IMR-90 (cell line): ENCODE results near the gene RPS8. TPM values are rescaled to one million over a fixed set of nuclear protein-coding genes. Genes with fewer than 3 reads are reported as not detected.

Source experiments
- ATAC-seq: fragments of 200-7000 bp; cut with Tn5 transposase; 2 replicates; pipeline ENCODE4 v1.9.1; 2020; ENCODE audit warnings: low read depth, mild to moderate bottlenecking, moderate library complexity
- BruUV-seq: library from RNA; stranded (reverse); fragments of 400-500 nt; replicated peaks from 2 replicates; lab custom pipeline; 2021; lab: Mats Ljungman, UMichigan
- CTCF ChIA-PET: fragments of 300-600 bp; formaldehyde crosslinking; extraction: SDS; loops from one replicate; lab custom pipeline; 2021; ENCODE audit warnings: antibody characterized with exemption; lab: Yijun Ruan, JAX
- POLR2A ChIA-PET: fragments of 300-600 bp; sonication (Branson Sonifier 250); formaldehyde crosslinking; loops from one replicate; lab custom pipeline; 2022; ENCODE audit warnings: antibody characterized with exemption; ENCODE audit not compliant: unreplicated experiment; lab: Charles Lee
- DNase-seq: peaks from one replicate; pipeline ENCODE4 v3.0.0; 2013
- H2AFZ ChIP-seq: replicated peaks from 2 replicates; pipeline ENCODE3; 2013; ENCODE audit warnings: low read length, mild to moderate bottlenecking; ENCODE audit not compliant: poor library complexity
- H2AK5ac ChIP-seq: 2 replicates; pipeline ENCODE4 v1.6.1; 2013; ENCODE audit warnings: low read depth, low read length, inconsistent platforms
- H2AK9ac ChIP-seq: replicated peaks from 2 replicates; pipeline ENCODE3; 2013; ENCODE audit warnings: mild to moderate bottlenecking, low read depth, low read length, moderate library complexity; ENCODE audit not compliant: poor library complexity
- H2BK120ac ChIP-seq: 2 replicates; pipeline ENCODE4 v1.6.1; 2013; ENCODE audit warnings: low read depth, low read length, inconsistent platforms
- H2BK15ac ChIP-seq: 3 replicates; pipeline ENCODE4 v1.6.1; 2013; ENCODE audit warnings: low read depth, low read length, inconsistent platforms
- H2BK20ac ChIP-seq: 2 replicates; pipeline ENCODE4 v1.6.1; 2013; ENCODE audit warnings: low read depth, mild to moderate bottlenecking, inconsistent platforms, low read length, moderate library complexity
- H2BK5ac ChIP-seq: 2 replicates; pipeline ENCODE4 v1.6.1; 2013; ENCODE audit warnings: mild to moderate bottlenecking, low read depth, low read length, inconsistent platforms; ENCODE audit not compliant: poor library complexity, severe bottlenecking
- H3K14ac ChIP-seq: replicated peaks from 2 replicates; pipeline ENCODE4 v1.6.1; 2013; ENCODE audit warnings: low read depth, low read length, inconsistent platforms
- H3K18ac ChIP-seq: 2 replicates; pipeline ENCODE4 v1.6.1; 2013; ENCODE audit warnings: low read depth, low read length, control low read depth
- H3K23ac ChIP-seq: 2 replicates; pipeline ENCODE4 v1.6.1; 2013; ENCODE audit warnings: low read depth, low read length, inconsistent platforms
- H3K27ac ChIP-seq: 2 replicates; pipeline ENCODE4 v1.5.1; 2013; ENCODE audit warnings: mild to moderate bottlenecking, control low read depth, low read length; ENCODE audit not compliant: insufficient read depth
- H3K27me3 ChIP-seq: 2 replicates; pipeline ENCODE4 v1.6.1; 2013; ENCODE audit warnings: low read length; ENCODE audit not compliant: control insufficient read depth, insufficient read depth
- H3K36me3 ChIP-seq: 2 replicates; pipeline ENCODE4 v1.6.1; 2013; ENCODE audit warnings: low read length, mixed read lengths; ENCODE audit not compliant: control insufficient read depth, insufficient read depth
- H3K4ac ChIP-seq: 2 replicates; pipeline ENCODE4 v1.6.1; 2013; ENCODE audit warnings: low read depth, low read length, inconsistent platforms
- H3K4me1 ChIP-seq: 2 replicates; pipeline ENCODE4 v1.6.1; 2013; ENCODE audit warnings: low read length, mixed read lengths; ENCODE audit not compliant: control insufficient read depth, insufficient read depth
- H3K4me2 ChIP-seq: 2 replicates; pipeline ENCODE4 v1.6.1; 2013; ENCODE audit warnings: low read depth, mild to moderate bottlenecking, control low read depth, low read length, moderate library complexity
- H3K4me3 ChIP-seq: 2 replicates; pipeline ENCODE4 v1.5.1; 2013; ENCODE audit warnings: low read depth, mild to moderate bottlenecking, control low read depth, low read length, moderate library complexity; ENCODE audit not compliant: insufficient read depth
- H3K56ac ChIP-seq: 2 replicates; pipeline ENCODE4 v1.6.1; 2013; ENCODE audit warnings: low read length, inconsistent platforms; ENCODE audit not compliant: insufficient read depth; ENCODE audit errors: extremely low read depth
- H3K79me1 ChIP-seq, 2 experiments: 2 replicates each; pipeline ENCODE4 v1.6.1; 2013; ENCODE audit warnings: low read length in 2 of 2, inconsistent platforms in 1 of 2, low read depth in 1 of 2
- H3K9ac ChIP-seq: 2 replicates; pipeline ENCODE4 v1.6.1; 2013; ENCODE audit warnings: low read depth, low read length, control low read depth
- H3K9me1 ChIP-seq: 2 replicates; pipeline ENCODE4 v1.6.1; 2013; ENCODE audit warnings: low read length, inconsistent platforms; ENCODE audit not compliant: insufficient read depth
- H3K9me3 ChIP-seq: 2 replicates; pipeline ENCODE4 v1.6.1; 2013; ENCODE audit warnings: low read length; ENCODE audit not compliant: control insufficient read depth, insufficient read depth
- H4K20me1 ChIP-seq: 2 replicates; pipeline ENCODE4 v1.6.1; 2013; ENCODE audit warnings: low read length, inconsistent platforms; ENCODE audit not compliant: insufficient read depth
- H4K5ac ChIP-seq: 2 replicates; pipeline ENCODE4 v1.6.1; 2013; ENCODE audit warnings: mild to moderate bottlenecking, low read depth, low read length, control low read depth
- H4K8ac ChIP-seq, 2 experiments: 2 replicates each; pipeline ENCODE4 v1.6.1; 2013; ENCODE audit warnings: low read depth in 2 of 2, low read length in 2 of 2, control low read depth in 1 of 2, inconsistent platforms in 1 of 2
- H4K91ac ChIP-seq: 2 replicates; pipeline ENCODE4 v1.6.1; 2013; ENCODE audit warnings: low read depth, low read length, inconsistent platforms; ENCODE audit not compliant: insufficient read depth
- CHD1 ChIP-seq: IDR thresholded peaks from 2 replicates; pipeline ENCODE4 v1.6.1; 2012; ENCODE audit warnings: low read depth, low read length, improper control_type of control experiment
- MAZ ChIP-seq: IDR thresholded peaks from 2 replicates; pipeline ENCODE4 v1.6.1; 2012; ENCODE audit warnings: low read depth, mild to moderate bottlenecking, low read length, improper control_type of control experiment, moderate library complexity, borderline replicate concordance
- USF2 ChIP-seq: fragments of 150-350 bp; IDR thresholded peaks from 2 replicates; pipeline ENCODE4 v1.6.1; 2017; ENCODE audit warnings: mild to moderate bottlenecking, antibody characterized with exemption, low read length, low read depth
- WGBS, 2 experiments: methylation state at CpG; one replicate each; pipeline versions ENCODE4 v1.1.5 to v1.1.7; 2013; ENCODE audit warnings: missing lambda C conversion rate in 2 of 2; ENCODE audit not compliant: insufficient read length in 1 of 2; ENCODE audit errors: extremely low coverage in 2 of 2; 5-methylcytosine and 5-hydroxymethylcytosine counted together
- dilution Hi-C: fragments of 300-500 bp; cut with HindIII; formaldehyde crosslinking; loops from one replicate; pipeline ENCODE4 v1.14.3; 2018; ENCODE audit warnings: low sequenced_read_pairs; ENCODE audit not compliant: unreplicated experiment
- in situ Hi-C: fragments of 300-500 bp; cut with MboI; formaldehyde crosslinking; loops from 3 replicates; pipeline ENCODE4 v1.14.3; 2019; ENCODE audit warnings: low sequenced_read_pairs, inconsistent platforms, mixed read lengths
- intact Hi-C: fragments of 100-400 bp; cut with micrococcal nuclease; formaldehyde crosslinking; loops from 2 replicates; pipeline ENCODE4 v1.10.0; 2022
- polyA plus RNA-seq, 3 experiments: library from polyadenylated mRNA; depleted of rRNA; stranded (reverse); fragments of >200 nt; gene quantifications; 2 replicates each; pipeline ENCODE4 v1.2.3, GENCODE V29; 2012; ENCODE audit warnings: low replicate concordance in 1 of 3
- total RNA-seq: library from RNA; depleted of rRNA; stranded (reverse); fragments of >200 nt; gene quantifications from 2 replicates; pipeline ENCODE4 v1.2.3, GENCODE V29; 2012

RPS8 gene
- total and polyA plus RNA-seq, 2 of the 4 experiments (the other 2 are of a cell fraction), result 2,171 to 2,255 TPM

DNA sequence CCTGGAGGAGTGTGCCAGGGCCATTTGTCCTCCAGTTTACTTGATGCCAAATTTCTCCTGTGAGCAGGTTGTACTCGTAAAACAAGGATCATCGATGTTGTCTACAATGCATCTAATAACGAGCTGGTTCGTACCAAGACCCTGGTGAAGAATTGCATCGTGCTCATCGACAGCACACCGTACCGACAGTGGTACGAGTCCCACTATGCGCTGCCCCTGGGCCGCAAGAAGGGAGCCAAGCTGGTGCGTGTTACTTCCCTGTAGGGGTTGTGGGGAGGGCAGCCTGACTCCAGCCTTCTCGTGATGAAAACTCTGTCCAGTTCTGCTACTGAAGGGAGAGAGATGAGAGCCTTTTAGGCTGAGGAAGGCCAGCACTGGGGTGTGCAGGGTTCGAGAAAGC lies 2.2 kb downstream of the RPS8 start:
- Histone ChIP-seq H3K9me1 (peaks cover 19% of the 10 kb centered on the region), H3K4me1 (peaks cover 12% of the 10 kb centered on the region), H3K4ac (no peak overlapping the region), H3K4me2 (no peak overlapping the region; the same call in 1 of the 2 replicates), H2AK9ac (no peak overlapping the region), H4K8ac (no peak overlapping the region), H3K79me1 (peaks cover 17 to 65% of the 10 kb centered on the region in 2 experiments), H3K27ac (no peak overlapping the region), H3K18ac (no peak overlapping the region), H4K20me1 (peaks cover 51% of the 10 kb centered on the region), H4K91ac (no peak overlapping the region), H2BK20ac (no peak overlapping the region), H2AK5ac (no peak overlapping the region), H2AFZ (no peak overlapping the region), H4K5ac (no peak overlapping the region), H2BK5ac (no peak overlapping the region), H3K56ac (no peak overlapping the region), H3K36me3 (peaks cover 44% of the 10 kb centered on the region), H3K9me3 (no peaks in the 10 kb centered on the region), H3K14ac (no peak overlapping the region), H3K9ac (no peak overlapping the region), H3K23ac (peak overlapping the region; percentile 48; the same call in 1 of the 2 replicates), H2BK120ac (no peak overlapping the region), H2BK15ac (no peak overlapping the region), H3K27me3 (no peaks in the 10 kb centered on the region), H3K4me3 (no peak overlapping the region)
- dilution Hi-C loops, result no loop called here
- no TSS peak for BruUV-seq
- DNase-seq, result no peak
- ChIA-PET CTCF (no interaction called here), POLR2A (no interaction called here)
- TF ChIP-seq USF2 (no peak), CHD1 (no peak), MAZ (no peak)
- WGBS, 2 experiments, result 100% methylated on average over 1 of the region's 14 CpGs; no CpG with 5 or more reads in 1 of the 2 experiments
- in situ Hi-C loops, result no loop called here
- intact Hi-C loops, result loop anchor here (2.0 kb wide), 1 partner anchor 47 kb away; the partner anchor contains the start of gene RNU5D-1
- no peak for ATAC-seq
